ENCODE data around the gene MYO1H.

MYO1H gene

DNA sequence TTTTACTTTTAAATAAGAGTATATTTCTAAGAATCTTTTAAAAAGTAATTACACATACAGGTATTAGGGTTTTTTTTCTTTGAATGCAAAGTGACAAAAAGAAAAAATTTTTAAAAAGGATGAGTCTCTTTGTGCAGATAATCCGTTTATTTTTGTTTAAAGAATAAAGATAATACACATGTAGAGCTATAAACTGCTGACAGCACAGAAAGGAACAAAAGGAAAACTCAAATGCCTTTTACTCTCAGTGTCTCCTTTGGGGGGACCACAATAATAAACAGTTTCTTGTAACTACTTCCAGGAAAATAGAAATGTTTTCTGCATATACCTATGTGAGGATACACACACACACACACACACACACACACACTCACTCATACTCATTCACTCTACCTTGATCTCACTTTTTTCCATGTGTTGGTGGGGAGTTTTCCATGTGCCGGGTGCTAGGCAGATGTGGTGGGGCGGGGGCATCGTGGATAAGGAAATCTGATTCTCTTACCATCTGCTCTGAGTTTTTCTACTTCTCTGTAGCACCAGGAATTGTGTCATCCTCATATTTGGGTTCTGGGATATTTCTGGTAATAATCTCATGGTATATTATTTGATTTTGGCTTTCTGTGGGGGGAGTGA is 71.3 kb downstream of the MYO1H start:
- no peaks in the 10 kb centered on the region for H3K27me3 ChIP-seq (ENCODE audit: insufficient read depth, poor library complexity, severe bottlenecking)
- H3K4me3 ChIP-seq (replicated peaks; ENCODE audit: insufficient read depth, low read length) = no peak overlapping the region
- H3K27ac ChIP-seq (replicated peaks) = no peak overlapping the region
- TF ChIP-seq SPI1 (IDR thresholded peaks at IDR 0.05; ENCODE audit: borderline replicate concordance, low read depth) = no peak
- TF ChIP-seq, protein P1, sequence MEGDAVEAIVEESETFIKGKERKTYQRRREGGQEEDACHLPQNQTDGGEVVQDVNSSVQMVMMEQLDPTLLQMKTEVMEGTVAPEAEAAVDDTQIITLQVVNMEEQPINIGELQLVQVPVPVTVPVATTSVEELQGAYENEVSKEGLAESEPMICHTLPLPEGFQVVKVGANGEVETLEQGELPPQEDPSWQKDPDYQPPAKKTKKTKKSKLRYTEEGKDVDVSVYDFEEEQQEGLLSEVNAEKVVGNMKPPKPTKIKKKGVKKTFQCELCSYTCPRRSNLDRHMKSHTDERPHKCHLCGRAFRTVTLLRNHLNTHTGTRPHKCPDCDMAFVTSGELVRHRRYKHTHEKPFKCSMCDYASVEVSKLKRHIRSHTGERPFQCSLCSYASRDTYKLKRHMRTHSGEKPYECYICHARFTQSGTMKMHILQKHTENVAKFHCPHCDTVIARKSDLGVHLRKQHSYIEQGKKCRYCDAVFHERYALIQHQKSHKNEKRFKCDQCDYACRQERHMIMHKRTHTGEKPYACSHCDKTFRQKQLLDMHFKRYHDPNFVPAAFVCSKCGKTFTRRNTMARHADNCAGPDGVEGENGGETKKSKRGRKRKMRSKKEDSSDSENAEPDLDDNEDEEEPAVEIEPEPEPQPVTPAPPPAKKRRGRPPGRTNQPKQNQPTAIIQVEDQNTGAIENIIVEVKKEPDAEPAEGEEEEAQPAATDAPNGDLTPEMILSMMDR (IDR thresholded peaks at IDR 0.05; ENCODE audit: insufficient read depth, low read length) = no peak
- TF ChIP-seq, protein P2, sequence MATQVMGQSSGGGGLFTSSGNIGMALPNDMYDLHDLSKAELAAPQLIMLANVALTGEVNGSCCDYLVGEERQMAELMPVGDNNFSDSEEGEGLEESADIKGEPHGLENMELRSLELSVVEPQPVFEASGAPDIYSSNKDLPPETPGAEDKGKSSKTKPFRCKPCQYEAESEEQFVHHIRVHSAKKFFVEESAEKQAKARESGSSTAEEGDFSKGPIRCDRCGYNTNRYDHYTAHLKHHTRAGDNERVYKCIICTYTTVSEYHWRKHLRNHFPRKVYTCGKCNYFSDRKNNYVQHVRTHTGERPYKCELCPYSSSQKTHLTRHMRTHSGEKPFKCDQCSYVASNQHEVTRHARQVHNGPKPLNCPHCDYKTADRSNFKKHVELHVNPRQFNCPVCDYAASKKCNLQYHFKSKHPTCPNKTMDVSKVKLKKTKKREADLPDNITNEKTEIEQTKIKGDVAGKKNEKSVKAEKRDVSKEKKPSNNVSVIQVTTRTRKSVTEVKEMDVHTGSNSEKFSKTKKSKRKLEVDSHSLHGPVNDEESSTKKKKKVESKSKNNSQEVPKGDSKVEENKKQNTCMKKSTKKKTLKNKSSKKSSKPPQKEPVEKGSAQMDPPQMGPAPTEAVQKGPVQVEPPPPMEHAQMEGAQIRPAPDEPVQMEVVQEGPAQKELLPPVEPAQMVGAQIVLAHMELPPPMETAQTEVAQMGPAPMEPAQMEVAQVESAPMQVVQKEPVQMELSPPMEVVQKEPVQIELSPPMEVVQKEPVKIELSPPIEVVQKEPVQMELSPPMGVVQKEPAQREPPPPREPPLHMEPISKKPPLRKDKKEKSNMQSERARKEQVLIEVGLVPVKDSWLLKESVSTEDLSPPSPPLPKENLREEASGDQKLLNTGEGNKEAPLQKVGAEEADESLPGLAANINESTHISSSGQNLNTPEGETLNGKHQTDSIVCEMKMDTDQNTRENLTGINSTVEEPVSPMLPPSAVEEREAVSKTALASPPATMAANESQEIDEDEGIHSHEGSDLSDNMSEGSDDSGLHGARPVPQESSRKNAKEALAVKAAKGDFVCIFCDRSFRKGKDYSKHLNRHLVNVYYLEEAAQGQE (IDR thresholded peaks at IDR 0.05; ENCODE audit: insufficient replicate concordance, low read depth) = no peak
- TF ChIP-seq GABPA (IDR thresholded peaks at IDR 0.05; ENCODE audit: low read depth) = no peak
- no peak for TF ChIP-seq POLR2AphosphoS5 (IDR thresholded peaks at IDR 0.05; ENCODE audit: low read depth)
- no peak for DNase-seq (ENCODE audit: low read depth in 1 of 2, low spot score in 1 of 2)

DNA sequence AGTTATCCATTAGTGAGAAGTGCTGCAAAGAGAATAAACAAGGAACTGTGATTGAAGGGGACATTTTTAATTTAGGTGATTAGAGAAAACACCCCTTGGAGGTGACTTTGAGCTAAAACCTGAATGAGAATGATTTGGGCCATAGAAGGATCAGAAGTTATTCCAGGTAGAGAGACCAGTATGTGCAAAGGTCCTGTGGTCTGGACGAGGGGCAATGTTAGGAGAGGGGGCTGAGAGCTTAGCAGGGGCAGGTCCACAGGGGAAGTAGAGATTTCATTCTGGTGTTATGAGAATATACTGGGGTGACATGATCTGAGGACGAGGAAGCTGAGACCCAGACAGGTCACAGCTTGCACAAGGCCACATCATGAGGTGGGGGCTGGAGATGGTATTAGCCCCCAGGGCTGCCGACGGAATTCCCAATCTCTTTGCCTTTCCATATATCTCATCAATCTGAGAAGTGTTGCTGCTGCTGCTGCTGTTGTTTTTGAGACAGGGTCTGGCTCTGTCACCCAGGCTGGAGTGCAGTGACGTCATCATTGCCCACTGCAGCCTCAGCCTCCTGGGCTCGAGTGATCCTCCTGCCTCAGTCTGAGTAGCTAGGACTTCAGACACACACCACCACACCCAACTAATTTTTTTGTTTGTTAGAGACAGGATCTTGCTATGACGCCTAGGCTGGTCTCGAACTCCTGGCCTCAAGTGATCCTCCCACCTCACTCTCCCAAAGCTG is 73.8 kb downstream of the MYO1H start:
- H3K27ac ChIP-seq (replicated peaks) = no peak overlapping the region
- no peaks in the 10 kb centered on the region for H3K27me3 ChIP-seq (ENCODE audit: insufficient read depth, poor library complexity, severe bottlenecking)
- H3K4me3 ChIP-seq (replicated peaks; ENCODE audit: insufficient read depth, low read length) = no peak overlapping the region
- no peak for DNase-seq (ENCODE audit: low read depth in 1 of 2, low spot score in 1 of 2)
- TF ChIP-seq SPI1 (IDR thresholded peaks at IDR 0.05; ENCODE audit: borderline replicate concordance, low read depth) = no peak
- TF ChIP-seq GABPA (IDR thresholded peaks at IDR 0.05; ENCODE audit: low read depth) = no peak
- TF ChIP-seq, protein P1 (IDR thresholded peaks at IDR 0.05; ENCODE audit: insufficient read depth, low read length) = no peak
- TF ChIP-seq, protein P2 (IDR thresholded peaks at IDR 0.05; ENCODE audit: insufficient replicate concordance, low read depth) = no peak
- TF ChIP-seq POLR2AphosphoS5 (IDR thresholded peaks at IDR 0.05; ENCODE audit: low read depth) = no peak

DNA sequence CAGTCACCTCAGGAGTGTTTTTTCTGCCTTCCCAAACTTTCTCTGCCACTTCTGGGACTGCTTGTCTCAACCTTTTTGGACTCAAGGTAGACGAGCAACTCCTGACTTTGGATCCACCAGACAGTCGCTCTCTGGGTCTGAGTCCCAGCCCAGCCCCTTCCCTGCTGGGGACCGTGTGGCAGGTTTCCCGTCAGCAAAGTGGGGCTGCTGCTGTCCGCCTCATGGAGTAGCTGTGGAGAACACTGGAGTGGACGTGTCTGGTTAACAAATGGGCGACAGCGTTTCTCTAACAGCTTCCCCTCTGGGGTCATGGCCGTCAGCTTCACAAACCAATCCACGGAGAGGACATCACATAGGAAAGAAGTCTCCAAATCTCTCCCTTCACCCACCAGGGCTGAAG is 74.6 kb downstream of the MYO1H start:
- TF ChIP-seq GABPA (IDR thresholded peaks at IDR 0.05; ENCODE audit: low read depth) (no peak), SPI1 (IDR thresholded peaks at IDR 0.05; ENCODE audit: borderline replicate concordance, low read depth) (no peak), POLR2AphosphoS5 (IDR thresholded peaks at IDR 0.05; ENCODE audit: low read depth) (no peak)
- TF ChIP-seq, protein P1 (IDR thresholded peaks at IDR 0.05; ENCODE audit: insufficient read depth, low read length) = no peak
- TF ChIP-seq, protein P2 (IDR thresholded peaks at IDR 0.05; ENCODE audit: insufficient replicate concordance, low read depth) = no peak
- Histone ChIP-seq H3K27ac (replicated peaks) (no peak overlapping the region), H3K27me3 (ENCODE audit: insufficient read depth, poor library complexity, severe bottlenecking) (no peaks in the 10 kb centered on the region), H3K4me3 (replicated peaks; ENCODE audit: insufficient read depth, low read length) (no peak overlapping the region)
- no peak for DNase-seq (ENCODE audit: low read depth in 1 of 2, low spot score in 1 of 2)
